ENCODE measurements around the gene FAM13A. TPM values are rescaled to one million over a fixed set of nuclear protein-coding genes. Genes with fewer than 3 reads are reported as not detected.

FAM13A gene
- total and polyA plus RNA-seq, 2 of the 13 experiments (the other 11 are each of a cell fraction or from before 2014, with no cell fraction given): 1.2 to 36.2 TPM

DNA sequence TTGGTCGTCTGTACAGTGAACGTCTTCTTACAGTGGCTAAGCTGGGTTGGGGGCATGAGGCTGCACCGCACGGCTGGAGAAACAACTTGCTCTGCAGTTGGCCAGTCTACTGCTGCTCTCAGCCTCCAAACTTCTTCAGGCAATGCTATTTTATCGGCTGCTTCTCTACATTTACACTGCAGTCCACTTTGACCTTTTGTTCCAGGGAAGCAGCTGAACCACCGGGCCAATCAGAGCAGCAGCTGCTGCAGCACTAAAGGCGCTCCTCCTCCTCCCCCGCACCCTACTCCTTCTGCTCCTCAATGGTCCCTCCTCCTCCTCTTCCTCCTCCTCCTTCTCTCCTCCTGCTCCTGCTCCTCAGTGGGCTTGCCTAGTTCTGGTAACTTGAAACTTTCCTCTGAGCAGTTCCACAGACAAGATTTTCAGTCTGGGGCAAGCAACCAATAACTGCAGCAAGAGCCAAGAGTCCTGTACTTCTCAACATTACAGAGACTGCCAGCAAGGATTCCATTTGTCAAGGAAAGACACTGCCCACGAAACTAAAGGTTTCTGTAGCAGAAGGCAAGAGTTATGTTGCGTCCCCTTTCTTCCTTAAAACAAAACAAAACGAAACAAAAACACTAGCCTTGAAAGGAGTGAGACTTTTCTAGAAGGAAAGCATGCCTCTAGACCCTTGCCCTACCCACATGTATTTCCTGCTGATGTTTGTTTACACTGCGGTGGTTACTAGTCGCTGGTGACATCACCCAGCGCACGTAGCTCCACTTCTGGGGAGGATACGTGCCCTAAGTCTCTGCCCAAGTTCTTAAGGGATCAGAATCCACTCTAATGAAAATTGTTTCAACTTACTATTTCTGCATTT lies 233.7 kb downstream of the FAM13A start (continued):
- TF ChIP-seq, protein P1, sequence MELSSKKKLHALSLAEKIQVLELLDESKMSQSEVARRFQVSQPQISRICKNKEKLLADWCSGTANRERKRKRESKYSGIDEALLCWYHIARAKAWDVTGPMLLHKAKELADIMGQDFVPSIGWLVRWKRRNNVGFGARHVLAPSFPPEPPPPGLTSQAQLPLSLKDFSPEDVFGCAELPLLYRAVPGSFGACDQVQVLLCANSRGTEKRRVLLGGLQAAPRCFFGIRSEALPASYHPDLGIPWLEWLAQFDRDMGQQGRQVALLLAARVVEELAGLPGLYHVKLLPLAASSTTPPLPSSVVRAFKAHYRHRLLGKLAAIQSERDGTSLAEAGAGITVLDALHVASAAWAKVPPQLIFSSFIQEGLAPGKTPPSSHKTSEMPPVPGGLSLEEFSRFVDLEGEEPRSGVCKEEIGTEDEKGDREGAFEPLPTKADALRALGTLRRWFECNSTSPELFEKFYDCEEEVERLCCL (CRISPR knock-in tag; IDR thresholded peaks at IDR 0.05; ENCODE audit: borderline replicate concordance): no peak
- TF ChIP-seq ZNF773 (CRISPR knock-in tag; IDR thresholded peaks at IDR 0.05; ENCODE audit: borderline replicate concordance) (no peak), RBM39 (IDR thresholded peaks at IDR 0.05; ENCODE audit: low read depth, low read length, poor library complexity, severe bottlenecking) (no peak), FOXA1 (IDR thresholded peaks at IDR 0.05) (no peak), FOXA1 (CRISPR knock-in tag; IDR thresholded peaks at IDR 0.05) (peak; percentile 77), ZNF790 (CRISPR knock-in tag; IDR thresholded peaks at IDR 0.05; ENCODE audit: borderline replicate concordance) (no peak), ZNF33B (CRISPR knock-in tag; IDR thresholded peaks at IDR 0.05) (no peak), MAFK (conservative IDR thresholded peaks at IDR 0.05 in 1 of 2, IDR thresholded peaks at IDR 0.05 in 1 of 2; ENCODE audit: low read length in 2 of 2) (no peak), CHCHD3 (CRISPR knock-in tag; IDR thresholded peaks at IDR 0.05) (no peak), NR2F6 (IDR thresholded peaks at IDR 0.05) (peak; percentile 82), NR2F6 (CRISPR knock-in tag; IDR thresholded peaks at IDR 0.05) (peak; percentile 81), ZNF484 (CRISPR knock-in tag; IDR thresholded peaks at IDR 0.05; ENCODE audit: borderline replicate concordance, low read depth) (no peak), ZNF746 (CRISPR knock-in tag; IDR thresholded peaks at IDR 0.05) (no peak), ZNF552 (CRISPR knock-in tag; IDR thresholded peaks at IDR 0.05; ENCODE audit: borderline replicate concordance) (no peak), TEAD3 (CRISPR knock-in tag; optimal IDR thresholded peaks at IDR 0.05; ENCODE audit: borderline replicate concordance) (no peak), ZNF331 (CRISPR knock-in tag; IDR thresholded peaks at IDR 0.05) (0 out of 2 replicates have a peak, but pooled peaks have one; percentile 39), PCBP1 (IDR thresholded peaks at IDR 0.05; ENCODE audit: borderline replicate concordance, low read depth, low read length) (no peak), YY1 (IDR thresholded peaks at IDR 0.05; ENCODE audit: insufficient read depth, insufficient replicate concordance, low read depth, low read length) (no peak)
- TF ChIP-seq, protein P2, sequence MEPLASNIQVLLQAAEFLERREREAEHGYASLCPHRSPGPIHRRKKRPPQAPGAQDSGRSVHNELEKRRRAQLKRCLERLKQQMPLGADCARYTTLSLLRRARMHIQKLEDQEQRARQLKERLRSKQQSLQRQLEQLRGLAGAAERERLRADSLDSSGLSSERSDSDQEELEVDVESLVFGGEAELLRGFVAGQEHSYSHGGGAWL (CRISPR knock-in tag; IDR thresholded peaks at IDR 0.05): no peak
- TF ChIP-seq, protein P3, sequence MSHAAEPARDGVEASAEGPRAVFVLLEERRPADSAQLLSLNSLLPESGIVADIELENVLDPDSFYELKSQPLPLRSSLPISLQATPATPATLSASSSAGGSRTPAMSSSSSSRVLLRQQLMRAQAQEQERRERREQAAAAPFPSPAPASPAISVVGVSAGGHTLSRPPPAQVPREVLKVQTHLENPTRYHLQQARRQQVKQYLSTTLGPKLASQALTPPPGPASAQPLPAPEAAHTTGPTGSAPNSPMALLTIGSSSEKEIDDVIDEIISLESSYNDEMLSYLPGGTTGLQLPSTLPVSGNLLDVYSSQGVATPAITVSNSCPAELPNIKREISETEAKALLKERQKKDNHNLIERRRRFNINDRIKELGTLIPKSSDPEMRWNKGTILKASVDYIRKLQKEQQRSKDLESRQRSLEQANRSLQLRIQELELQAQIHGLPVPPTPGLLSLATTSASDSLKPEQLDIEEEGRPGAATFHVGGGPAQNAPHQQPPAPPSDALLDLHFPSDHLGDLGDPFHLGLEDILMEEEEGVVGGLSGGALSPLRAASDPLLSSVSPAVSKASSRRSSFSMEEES (CRISPR knock-in tag; IDR thresholded peaks at IDR 0.05): peak; percentile 10; the same call in 1 of the 2 replicates
- TF ChIP-seq, protein P4, sequence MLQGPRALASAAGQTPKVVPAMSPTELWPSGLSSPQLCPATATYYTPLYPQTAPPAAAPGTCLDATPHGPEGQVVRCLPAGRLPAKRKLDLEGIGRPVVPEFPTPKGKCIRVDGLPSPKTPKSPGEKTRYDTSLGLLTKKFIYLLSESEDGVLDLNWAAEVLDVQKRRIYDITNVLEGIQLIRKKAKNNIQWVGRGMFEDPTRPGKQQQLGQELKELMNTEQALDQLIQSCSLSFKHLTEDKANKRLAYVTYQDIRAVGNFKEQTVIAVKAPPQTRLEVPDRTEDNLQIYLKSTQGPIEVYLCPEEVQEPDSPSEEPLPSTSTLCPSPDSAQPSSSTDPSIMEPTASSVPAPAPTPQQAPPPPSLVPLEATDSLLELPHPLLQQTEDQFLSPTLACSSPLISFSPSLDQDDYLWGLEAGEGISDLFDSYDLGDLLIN (CRISPR knock-in tag; IDR thresholded peaks at IDR 0.05; ENCODE audit: borderline replicate concordance): no peak
- TF ChIP-seq, protein P5, sequence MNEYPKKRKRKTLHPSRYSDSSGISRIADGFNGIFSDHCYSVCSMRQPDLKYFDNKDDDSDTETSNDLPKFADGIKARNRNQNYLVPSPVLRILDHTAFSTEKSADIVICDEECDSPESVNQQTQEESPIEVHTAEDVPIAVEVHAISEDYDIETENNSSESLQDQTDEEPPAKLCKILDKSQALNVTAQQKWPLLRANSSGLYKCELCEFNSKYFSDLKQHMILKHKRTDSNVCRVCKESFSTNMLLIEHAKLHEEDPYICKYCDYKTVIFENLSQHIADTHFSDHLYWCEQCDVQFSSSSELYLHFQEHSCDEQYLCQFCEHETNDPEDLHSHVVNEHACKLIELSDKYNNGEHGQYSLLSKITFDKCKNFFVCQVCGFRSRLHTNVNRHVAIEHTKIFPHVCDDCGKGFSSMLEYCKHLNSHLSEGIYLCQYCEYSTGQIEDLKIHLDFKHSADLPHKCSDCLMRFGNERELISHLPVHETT (CRISPR knock-in tag; conservative IDR thresholded peaks at IDR 0.05): no peak
- TF ChIP-seq, protein P6, sequence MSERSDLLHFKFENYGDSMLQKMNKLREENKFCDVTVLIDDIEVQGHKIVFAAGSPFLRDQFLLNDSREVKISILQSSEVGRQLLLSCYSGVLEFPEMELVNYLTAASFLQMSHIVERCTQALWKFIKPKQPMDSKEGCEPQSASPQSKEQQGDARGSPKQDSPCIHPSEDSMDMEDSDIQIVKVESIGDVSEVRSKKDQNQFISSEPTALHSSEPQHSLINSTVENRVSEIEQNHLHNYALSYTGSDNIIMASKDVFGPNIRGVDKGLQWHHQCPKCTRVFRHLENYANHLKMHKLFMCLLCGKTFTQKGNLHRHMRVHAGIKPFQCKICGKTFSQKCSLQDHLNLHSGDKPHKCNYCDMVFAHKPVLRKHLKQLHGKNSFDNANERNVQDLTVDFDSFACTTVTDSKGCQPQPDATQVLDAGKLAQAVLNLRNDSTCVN (CRISPR knock-in tag; IDR thresholded peaks at IDR 0.05; ENCODE audit: borderline replicate concordance): peak; percentile 79
